Stimulated activated CD4-positive, alpha-beta T cell treated with anti-CD3 and anti-CD28 coated beads, Interleukin-1b, Interleukin-23, amount 100 ng/mL, for 4 hours (primary cell): ENCODE measurements around the gene STIP1.
A peak's percentile ranks its signal among the peaks of the same experiment; 100 is the strongest.

Experiments
- DNase-seq, 2 donors: peaks; one replicate each; pipeline ENCODE4 v3.0.0-alpha.2; 2020; ENCODE audit warnings: low read depth in 2 of 2

STIP1 gene

GRCh38 chr11:64249563-64250414 is 63.8 kb downstream of the STIP1 start:
- DNase-seq: no peak

GRCh38 chr11:64250415-64251015 is 64.5 kb downstream of the STIP1 start:
- no peak for DNase-seq

GRCh38 chr11:64251016-64251752 is 65.2 kb downstream of the STIP1 start, which contains the start of gene PLCB3:
Gene PLCB3 (plus strand): TSS chr11:64251530. CDS start chr11:64251650, 120 bp downstream.
- DNase-seq: peak; percentile 61 to 68

DNA sequence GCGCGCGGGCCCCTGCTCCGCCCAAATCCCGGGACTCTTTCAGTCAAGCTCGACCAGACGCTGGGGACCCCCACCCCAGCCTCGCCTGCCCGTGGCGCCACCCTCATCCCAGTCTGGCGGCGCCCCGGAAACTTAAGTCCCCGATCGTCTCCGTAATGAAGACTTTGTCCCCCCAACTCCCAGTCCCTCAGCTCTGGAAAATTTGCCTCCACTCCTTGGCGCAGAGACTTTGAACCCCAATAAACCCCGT is 65.7 kb downstream of the STIP1 start:
- no peak for DNase-seq

DNA sequence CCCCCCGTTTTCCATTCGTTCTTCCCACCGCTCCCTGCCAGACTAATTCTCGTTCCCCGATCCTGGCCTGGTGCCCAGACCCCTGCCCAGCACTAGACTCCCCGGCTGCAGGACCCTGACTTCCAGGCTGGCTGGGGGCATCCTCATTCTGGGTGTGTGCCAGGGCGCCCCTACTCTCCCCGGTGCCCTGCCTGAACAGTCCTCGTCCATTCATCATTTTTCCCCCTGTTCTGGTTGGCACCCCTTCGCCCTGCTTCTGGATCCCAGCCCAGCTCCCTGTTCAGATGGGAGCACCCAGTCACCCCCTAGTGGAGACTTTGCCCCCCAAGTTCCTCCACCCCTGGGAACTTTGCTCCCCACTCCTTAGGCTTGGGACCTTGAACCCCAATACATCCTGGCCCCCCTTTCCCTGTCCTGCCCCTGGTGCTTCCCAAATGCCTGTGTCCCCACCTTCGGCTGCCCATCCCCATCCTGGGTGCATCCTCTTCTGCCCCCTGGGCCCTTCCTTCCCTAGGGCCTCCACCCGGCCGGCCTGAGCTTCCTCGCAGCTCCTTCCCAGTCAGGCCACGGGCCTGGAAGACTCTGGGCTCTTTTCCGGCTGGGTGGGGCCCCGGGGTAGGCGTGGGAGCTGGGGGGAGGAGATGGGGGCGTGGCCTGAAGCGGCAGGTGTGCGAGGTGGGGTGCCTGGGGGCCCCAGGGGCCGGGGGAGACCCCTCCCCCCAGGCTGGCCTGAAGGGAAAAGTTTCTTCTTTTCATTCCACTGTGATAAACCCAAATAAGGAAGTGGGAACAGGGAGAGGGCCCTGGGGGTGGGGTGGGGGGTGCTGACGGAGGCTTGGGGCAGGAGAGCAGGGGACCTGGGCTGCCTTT is 66.3 kb downstream of the STIP1 start:
- no peak for DNase-seq

DNA sequence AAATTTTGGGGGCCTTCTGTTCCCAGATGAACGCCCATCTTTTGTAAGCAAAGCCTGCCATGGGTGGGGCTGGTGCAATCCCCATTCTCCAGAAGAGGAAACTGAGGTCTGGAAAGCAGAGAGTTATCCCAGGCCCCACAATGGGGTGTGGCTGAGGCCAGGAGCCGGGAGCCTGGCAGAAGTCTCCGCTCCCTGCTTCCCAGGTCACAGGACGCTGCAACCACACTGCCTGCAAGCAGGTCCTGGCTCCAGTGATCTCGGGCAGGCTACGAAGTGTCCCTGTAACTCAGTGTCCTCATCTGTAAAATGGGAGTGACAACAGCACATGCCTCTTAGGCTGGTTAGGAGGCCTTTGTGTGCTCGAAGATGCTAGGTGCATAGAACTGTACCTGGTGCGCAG is 67.1 kb downstream of the STIP1 start:
- DNase-seq: no peak

DNA sequence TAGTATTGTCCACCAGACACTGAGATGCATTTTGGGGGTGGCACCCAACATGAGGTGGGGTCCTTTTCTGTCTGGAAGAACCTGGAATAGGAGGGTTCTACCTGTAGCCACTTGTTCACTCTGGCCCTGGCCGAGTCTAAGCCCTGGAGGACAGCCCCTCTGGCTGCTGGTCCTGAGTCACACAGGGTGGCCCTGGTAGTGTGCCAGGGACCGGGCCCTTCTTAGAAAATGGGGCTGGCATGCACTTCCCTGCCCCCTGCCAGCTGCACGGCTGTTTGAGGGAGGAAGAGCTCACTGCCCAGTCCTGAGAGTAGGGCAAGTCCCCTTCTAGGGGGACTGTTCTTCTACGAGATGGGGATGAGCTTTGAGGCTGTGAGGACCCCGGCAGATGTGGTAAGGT is 67.5 kb downstream of the STIP1 start:
- DNase-seq: no peak
